GM18505 (cell line): ENCODE results near the gene CC2D2B.
"Not testable (repeated sequence)": the region's sequence is repeated elsewhere in the genome, so short reads cannot be mapped to it uniquely, and the experiment has no call there.

Experiments used
- ATAC-seq: cut with Tn5 transposase; IDR thresholded peaks from one replicate; pipeline ENCODE4 v1.9.1; 2021; ENCODE audit not compliant: unreplicated experiment
- POLR2A ChIP-seq: IDR thresholded peaks from 4 replicates; pipeline ENCODE4 v1.6.1; 2011; ENCODE audit warnings: borderline replicate concordance; ENCODE audit not compliant: insufficient read depth, insufficient read length; ENCODE audit errors: extremely low read depth

CC2D2B gene

DNA sequence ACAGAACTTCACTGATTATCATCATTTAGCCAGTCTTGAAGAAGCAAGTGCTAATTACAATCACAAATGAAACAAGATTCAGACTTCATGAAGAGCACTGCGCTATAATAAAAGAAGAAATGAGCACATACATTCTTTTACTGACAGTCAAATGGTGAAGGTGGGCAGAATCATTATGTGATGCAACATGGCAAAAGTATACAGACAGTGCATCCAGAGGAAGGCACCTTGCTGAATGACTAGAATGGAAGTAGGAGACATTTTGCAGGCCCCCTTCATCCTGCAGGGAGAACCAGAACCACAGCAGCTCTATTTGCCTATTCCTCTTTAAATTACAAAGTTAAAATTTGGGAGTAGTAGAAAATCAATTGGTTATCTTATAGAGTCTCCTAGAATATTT is 31.0 kb upstream of the CC2D2B start:
- TF ChIP-seq POLR2A: peak; percentile 22
- ATAC-seq: no peak

DNA sequence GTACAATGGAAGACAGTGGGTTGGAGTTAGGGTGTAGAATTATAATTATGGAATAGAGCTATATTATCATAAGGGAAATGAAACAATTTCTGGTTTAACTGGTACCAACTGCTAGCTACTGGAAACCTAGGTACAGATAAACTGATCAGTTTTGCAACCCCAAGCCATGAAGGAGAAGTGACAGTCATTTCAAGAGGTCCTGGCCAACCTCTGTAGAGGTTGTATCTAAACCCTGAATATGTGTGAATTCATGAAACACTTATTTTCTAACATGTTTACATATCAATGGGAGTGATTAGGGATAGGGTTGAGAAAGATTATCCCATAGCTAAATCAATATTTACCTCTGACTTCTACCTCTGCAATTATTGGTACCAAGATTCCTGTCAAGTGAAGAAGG is 29.9 kb upstream of the CC2D2B start:
- TF ChIP-seq POLR2A: no peak
- ATAC-seq: peak; percentile 55

DNA sequence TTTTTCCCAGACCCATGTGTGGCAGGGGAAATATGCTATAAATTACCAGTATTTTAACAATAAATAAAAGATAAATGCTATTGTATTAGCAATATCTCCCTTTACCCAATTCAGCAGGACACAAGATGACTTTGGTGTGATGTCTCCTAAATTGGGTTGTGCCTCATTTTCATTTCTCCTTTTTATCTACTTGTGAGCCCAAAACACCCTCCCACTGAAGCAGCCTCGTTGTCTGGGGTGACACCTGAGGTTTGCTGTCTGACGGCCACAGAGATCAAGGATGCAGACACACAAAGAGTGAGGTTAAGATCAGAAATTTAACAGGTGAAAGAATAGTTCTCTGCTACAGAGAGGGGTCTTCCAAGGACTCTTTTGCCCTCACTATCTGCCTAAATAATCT is 27.1 kb upstream of the CC2D2B start:
- ATAC-seq: peak; percentile 56
- TF ChIP-seq POLR2A: no peak

DNA sequence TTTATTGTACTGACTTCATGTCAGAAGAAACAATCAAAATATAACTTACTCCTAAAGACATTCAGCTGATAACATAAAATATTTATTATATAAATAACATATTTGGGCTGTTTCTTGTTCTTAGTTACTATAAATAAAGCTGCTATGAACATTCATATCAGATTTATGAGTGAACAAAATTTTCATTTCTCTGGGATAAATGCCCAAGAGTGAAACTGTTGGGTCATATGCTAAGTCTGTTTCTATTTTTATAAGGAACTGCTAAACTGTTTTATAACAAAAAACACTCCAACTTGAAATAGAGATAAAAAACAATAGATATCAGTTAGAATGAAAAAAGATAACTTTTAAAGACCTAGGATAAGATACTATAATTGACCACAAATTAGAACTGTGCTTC is 26.5 kb upstream of the CC2D2B start:
- ATAC-seq: no peak
- TF ChIP-seq POLR2A: no peak

DNA sequence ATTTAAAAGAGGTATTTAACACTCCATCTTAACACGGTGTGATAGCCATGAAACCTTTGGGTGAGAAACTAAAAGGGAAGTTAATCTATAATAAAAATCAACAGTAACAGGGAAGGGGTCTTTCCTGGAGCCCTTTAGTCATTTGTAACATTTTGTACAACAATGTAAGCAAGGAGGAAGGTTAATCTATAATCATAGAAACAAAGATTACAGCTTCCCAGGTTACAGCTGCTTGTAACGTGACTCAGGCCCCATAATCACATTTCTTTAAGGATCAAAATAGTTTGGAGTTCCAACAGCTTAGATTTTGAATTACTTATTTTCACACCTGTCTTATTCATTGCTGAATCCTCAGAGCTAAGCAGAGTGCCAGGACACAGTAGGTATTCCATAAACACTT is 17.9 kb upstream of the CC2D2B start:
- no peak for ATAC-seq
- no peak for TF ChIP-seq POLR2A

DNA sequence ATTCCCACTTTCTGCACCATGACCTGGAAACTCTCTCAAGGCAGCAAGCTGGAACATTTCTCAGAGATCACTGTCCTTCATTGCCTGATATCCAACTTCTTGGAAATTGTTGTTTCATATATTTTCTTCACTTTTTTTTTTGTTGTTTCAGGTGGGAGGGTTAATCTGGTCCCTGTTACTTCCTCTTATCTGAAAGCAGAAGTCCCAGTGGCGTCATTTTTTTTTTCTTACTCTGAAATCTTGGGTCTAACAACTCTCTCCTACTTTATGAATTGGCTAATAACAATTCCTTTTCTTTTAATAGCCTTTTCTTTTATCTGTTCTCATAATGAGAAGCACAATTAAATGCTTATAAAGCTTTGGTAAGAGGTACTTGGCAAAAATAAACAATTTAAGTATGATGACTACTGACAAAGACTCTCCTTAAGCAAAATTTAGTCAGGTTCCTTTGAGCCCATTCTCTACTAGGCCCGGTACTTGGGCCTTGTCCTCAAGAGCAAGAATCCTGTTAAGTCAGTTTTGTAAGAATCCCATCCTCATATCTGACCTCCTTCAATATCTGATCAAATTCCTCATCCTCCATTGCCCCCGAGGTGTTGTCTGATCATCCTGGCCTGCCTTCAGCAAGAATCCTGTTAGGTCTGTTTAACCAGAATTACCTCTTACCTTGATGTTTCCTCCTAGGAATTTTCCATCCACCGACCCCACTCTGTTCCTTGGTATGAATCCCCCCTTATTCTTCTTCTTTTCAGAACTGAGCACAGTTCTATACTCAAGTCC is 11.5 kb upstream of the CC2D2B start:
- TF ChIP-seq POLR2A: no peak
- no peak for ATAC-seq

DNA sequence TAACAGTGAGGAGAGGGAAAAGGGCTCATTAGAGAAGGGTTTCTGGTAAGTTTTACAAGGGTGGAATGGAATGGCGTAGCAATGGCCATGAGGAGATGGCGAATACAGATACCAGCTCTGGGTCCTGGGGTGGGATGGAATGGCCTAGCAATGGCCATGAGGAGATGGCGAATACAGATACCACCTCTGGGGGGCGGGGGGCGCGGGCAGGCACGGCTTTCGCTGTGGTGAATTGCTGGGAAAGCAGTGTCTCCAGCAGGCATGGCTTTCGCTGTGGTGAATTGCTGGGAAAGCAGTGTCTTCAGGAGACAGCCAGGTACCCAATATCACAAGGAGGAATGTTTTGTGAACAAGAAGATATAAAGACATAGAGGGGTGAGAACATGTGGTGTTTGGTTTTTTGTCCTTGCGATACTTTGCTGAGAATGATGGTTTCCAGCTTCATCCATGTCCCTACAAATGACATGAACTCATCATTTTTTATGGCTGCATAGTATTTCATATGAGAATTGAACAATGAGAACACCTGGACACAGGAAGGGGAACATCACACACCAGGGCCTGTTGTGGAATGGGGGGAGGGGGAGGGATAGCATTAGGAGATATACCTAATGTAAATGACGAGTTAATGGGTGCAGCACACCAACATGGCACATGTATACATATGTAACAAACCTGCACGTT is 1.7 kb upstream of the CC2D2B start:
- ATAC-seq: not testable (repeated sequence)

DNA sequence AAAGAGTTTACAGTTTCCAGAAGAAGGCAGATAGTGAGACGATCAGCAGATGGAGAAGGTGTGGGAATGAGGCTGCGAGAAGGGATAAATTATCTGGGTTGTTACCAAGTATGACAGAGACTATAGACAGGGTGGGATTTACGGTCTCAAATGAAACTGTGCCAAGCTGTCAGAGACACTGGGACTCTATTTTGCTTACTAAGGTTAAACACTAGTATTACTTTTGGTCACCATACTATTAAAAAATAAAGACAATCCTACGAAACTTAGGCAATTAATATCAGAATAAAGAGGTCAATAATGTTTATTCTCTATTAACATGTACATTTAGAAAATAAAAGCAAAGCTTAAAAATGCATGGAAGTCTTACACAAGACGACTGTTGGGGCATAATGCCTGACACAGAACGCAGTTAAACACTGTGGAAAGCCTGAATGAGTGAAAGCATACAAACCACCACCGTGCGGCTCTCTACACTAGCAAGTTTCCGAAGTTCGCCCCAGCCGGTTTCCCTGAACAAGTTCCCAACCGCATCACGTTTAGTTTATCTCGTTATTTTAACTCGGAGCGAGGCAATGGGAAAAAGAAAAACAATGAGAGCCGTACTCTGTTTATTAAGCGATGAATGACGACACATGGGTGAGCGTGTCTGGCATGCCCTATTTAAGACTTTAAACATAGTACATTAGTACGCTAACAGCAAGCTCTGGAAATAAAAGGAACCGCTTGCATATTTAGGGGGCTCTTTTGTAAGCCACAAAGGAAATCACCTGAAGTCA is 909 bp upstream of the CC2D2B start:
- ATAC-seq: peak; percentile 39
- TF ChIP-seq POLR2A: no peak

DNA sequence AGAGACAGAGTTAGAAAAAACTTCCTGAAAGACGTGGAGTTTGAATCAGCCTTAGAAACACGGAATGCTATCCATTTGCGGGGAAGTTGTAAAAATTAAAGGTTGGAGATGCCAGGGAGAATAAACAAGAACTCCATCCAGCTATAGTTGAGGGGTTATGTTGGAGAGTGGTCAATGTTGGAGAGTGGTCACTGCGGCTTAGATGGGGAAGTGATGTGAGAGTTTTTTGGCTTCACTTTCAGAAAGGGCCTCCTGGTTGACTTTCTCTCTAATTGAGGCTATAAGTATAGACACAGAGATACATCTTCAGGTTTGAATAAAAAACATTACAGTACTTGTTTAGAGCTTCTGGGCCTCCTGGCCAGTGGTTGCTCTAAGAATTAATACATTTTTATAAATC is 675 bp downstream of the CC2D2B start:
- no peak for TF ChIP-seq POLR2A
- no peak for ATAC-seq

DNA sequence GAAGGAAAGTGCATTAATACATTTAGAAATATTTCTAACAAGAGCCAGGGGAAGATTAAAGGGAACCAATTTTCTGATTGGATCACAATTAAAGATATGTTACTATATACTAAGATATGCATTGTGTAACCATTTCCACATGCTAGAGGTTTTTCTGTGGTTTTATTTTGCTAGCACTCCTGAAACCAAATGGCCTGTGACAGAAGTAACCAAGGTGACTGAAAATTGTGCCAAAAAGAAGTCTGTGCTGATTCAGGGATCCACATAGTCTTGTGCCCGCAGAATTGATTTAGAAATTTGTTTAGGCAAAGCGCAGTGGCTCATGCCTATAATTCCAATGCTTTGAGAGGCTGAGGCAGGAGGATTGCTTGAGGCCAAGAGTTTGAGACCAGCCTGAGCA is 1.8 kb downstream of the CC2D2B start:
- no peak for TF ChIP-seq POLR2A
- no peak for ATAC-seq

DNA sequence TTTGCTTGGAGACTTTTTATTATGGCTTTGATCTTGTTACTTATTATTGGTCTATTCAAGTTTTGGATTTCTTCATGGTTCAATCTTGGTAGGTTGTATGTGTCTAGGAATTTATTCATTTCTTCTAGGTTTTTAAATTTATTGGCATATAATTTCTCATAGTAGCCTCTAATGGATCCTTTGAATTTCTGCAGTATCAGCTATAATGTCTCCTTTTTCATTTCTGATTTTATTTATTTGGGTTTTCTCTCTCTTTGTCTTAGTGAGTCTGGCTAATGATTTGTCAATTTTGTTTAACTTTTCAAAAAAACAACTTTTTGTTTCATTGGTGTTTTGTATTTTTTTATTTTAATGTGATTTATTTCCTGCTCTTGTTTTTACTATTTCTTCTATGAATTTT is 8.3 kb downstream of the CC2D2B start:
- ATAC-seq: not testable (repeated sequence)

DNA sequence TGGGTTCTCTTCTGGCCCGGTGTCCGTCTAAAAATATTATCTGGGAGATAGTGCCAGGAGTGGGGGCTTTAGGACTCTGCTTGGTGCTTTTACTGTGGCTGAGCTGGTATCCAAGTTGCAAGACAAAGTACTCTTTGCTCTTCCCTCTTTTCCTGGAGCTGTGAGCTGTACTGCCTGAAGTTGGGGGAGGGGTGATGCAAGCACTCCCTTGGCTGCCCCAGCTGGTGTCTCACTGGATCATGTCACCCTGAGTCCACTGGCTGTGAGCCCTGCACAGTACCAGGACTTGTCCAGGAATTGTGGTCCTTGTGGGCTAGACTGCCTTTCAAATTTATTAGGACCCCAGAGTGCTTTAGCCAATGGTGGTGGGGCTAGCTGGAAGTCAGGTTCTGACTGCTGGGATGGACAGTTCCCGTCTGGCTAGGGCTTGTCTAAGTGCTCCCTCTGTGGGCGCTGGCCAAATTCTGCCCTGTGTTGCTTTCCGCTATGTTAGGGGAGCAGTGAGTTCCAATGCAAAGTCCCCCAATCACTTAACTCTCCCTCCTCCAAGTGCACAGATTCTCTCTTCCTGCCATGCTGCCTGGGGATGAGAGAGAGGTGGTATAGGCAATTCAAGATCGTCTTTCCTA is 13.1 kb downstream of the CC2D2B start:
- no peak for ATAC-seq
- no peak for TF ChIP-seq POLR2A

DNA sequence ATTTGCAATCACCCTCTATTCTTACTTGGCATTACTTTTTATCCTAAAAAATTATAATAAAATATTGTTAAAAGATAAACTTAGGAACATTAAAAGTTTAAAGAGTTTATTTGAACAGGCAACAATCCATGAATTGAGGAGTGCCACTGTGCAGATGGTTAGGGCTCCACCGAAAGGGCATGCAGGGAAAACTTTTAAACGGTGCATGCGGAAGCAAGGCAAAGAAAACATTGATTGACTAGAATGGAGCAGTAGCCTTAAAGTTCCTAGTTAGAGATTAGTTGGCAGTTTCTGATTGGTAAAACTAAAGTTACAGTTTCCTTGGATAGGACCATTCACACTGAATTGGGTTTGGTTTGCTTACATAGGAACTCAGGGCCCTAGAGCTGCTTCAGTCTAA is 17.3 kb downstream of the CC2D2B start:
- ATAC-seq: no peak
- TF ChIP-seq POLR2A: no peak
